Left forelimb (tissue), 1 donor: ENCODE data around the gene LRRC28.

Experiments used
- DNase-seq: peaks from one replicate; pipeline ENCODE4 v3.0.0-alpha.2; 2018; ENCODE audit warnings: low spot score

Gene LRRC28

GRCh38 chr15:99343208-99343607 is 91.9 kb downstream of the LRRC28 start:
- no peak for DNase-seq

GRCh38 chr15:99343881-99344551 is 92.7 kb downstream of the LRRC28 start:
- no peak for DNase-seq

- DNase-seq, result no peak
Observed at GRCh38 chr15:99344639-99345038, 93.4 kb downstream of the LRRC28 start.

GRCh38 chr15:99345242-99345641 is 94.0 kb downstream of the LRRC28 start:
- no peak for DNase-seq

- DNase-seq, result no peak
Observed at GRCh38 chr15:99345832-99346462, 94.7 kb downstream of the LRRC28 start.

- no peak for DNase-seq
Observed at GRCh38 chr15:99347574-99347973, 96.3 kb downstream of the LRRC28 start.

GRCh38 chr15:99348412-99348811 is 97.1 kb downstream of the LRRC28 start:
- DNase-seq, result no peak

GRCh38 chr15:99350408-99350807 is 99.1 kb downstream of the LRRC28 start:
- no peak for DNase-seq

- no peak for DNase-seq
Observed at GRCh38 chr15:99359769-99360168, 108.5 kb downstream of the LRRC28 start.

GRCh38 chr15:99361545-99362185 is 110.4 kb downstream of the LRRC28 start:
- no peak for DNase-seq

GRCh38 chr15:99365242-99365641 is 114.0 kb downstream of the LRRC28 start:
- no peak for DNase-seq

- DNase-seq, result no peak
Observed at GRCh38 chr15:99366013-99366412, 114.7 kb downstream of the LRRC28 start.

GRCh38 chr15:99368743-99369142 is 117.5 kb downstream of the LRRC28 start:
- no peak for DNase-seq

GRCh38 chr15:99369196-99369595 is 117.9 kb downstream of the LRRC28 start:
- DNase-seq, result no peak

- DNase-seq, result no peak
Observed at GRCh38 chr15:99371180-99372103, 120.2 kb downstream of the LRRC28 start.

- no peak for DNase-seq
Observed at GRCh38 chr15:99385005-99385669, 133.9 kb downstream of the LRRC28 start.

GRCh38 chr15:99385865-99386264 is 134.6 kb downstream of the LRRC28 start:
- DNase-seq, result no peak

- no peak for DNase-seq
Observed at GRCh38 chr15:99386391-99386790, 135.1 kb downstream of the LRRC28 start.

- no peak for DNase-seq
Observed at GRCh38 chr15:99387421-99388168, 136.3 kb downstream of the LRRC28 start.

- DNase-seq, result no peak
Observed at GRCh38 chr15:99390667-99391066, 139.4 kb downstream of the LRRC28 start.

- no peak for DNase-seq
Observed at GRCh38 chr15:99393641-99394040, 142.4 kb downstream of the LRRC28 start.
